NCI-H2227 (cell line): ENCODE results near the gene IKZF3.

Experiments used
- DNase-seq: peaks from one replicate; lab custom pipeline; 2025; ENCODE audit not compliant: unreplicated experiment; lab: John Stamatoyannopoulos, UW

IKZF3 gene

DNA sequence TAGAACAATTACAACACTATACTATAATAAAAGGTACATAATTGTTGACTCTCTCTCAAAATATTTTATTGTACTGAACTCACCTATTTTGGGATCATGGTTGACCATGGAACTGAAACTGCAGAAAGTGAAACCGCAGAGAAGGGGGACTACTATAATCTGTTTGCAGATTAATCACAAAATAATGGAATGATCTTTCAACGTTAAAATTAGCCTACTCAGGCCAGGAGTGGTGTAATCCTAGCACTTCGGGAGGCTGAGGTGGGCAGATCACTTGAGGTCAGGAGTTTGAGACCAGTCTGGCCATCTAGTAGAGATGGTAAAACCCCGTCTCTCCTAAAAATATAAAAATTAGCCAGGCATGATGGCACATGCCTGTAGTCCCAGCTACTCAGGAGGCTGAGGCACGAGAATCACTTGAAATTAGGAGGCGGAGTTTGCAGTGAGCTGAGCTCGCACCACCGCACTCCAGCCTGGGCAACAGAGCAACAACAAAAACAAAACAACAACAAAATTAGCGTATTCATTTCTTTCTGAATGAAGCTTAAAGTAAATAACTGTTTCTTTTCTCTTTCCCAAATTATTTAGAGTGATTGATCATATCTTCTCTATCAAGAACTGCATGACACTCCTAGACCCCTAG, 45.6 kb downstream of the IKZF3 start:
- no peak for DNase-seq

DNA sequence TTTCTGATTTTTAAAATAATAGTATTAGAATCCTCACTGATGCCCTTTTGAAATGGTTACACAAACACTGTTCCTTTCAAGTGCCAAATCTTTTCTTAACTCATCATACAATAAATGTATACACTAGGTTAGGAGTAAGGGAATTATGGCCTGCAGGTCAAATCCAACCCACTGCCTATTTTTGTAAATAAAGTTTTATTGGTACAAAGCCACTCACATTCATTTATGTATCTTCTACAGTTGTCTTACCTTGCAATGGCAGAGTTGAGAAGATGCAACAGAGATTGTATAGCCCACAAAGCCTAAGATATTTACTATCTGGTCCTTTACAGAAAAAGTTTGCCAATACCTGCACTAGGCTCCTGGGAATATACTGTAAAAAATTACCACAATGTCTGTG, 47.8 kb downstream of the IKZF3 start:
- no peak for DNase-seq

DNA sequence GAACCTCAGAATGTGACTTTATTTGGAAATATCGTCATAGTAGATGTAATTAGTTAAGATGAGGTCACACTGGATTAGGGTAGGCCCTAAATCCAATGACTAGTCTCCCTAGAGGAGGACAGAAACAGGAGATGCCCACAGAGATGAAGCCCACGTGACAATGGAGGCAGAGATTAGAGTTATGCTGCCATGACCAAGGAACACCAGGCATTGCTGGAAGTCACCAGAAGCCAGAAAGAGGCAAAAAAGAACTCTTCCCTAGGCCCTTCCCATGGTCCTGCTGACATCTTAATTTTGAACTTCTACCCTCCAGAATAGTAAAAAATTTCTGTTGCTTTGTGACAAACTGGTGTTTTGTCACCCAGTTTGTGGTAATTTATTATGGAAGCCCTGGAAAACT, 49.6 kb downstream of the IKZF3 start:
- no peak for DNase-seq

DNA sequence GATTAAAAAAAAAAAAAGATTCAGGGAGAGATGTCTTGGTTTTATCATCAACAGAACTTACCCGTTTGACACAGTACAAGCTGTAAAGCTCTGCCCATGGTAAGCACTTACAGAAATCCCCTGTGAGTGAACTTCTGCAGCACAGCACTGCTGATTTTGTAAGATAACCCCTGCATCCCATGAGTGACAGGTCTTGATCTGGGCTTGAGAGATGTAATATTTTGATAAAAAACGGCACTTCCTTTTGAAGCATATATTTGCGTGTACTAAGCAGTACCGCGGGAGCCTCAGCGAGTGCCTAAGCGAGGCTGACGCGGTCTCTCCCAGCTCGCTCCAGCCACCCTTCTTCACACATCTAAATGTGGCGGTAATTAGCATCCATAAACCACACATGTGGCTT, 50.5 kb downstream of the IKZF3 start:
- no peak for DNase-seq

DNA sequence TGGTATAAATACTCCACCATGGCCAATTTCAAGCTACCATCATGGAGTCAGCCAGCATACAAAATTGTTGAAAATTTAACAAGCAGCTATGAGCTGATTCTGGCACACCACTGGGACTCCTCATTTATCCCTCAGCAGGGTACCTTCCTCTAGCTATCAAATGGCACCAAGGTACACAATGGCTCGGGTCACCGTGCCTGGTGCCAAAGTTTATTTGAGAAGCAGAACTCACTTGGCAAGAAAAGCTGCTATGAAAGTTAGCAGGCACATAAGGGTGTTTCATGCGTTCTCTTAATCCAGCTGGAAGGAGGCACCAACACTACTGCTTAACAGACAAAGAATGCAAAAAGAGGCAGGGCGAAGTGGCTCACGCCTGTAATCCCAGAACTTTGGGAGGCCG, 51.6 kb downstream of the IKZF3 start:
- DNase-seq, result no peak

DNA sequence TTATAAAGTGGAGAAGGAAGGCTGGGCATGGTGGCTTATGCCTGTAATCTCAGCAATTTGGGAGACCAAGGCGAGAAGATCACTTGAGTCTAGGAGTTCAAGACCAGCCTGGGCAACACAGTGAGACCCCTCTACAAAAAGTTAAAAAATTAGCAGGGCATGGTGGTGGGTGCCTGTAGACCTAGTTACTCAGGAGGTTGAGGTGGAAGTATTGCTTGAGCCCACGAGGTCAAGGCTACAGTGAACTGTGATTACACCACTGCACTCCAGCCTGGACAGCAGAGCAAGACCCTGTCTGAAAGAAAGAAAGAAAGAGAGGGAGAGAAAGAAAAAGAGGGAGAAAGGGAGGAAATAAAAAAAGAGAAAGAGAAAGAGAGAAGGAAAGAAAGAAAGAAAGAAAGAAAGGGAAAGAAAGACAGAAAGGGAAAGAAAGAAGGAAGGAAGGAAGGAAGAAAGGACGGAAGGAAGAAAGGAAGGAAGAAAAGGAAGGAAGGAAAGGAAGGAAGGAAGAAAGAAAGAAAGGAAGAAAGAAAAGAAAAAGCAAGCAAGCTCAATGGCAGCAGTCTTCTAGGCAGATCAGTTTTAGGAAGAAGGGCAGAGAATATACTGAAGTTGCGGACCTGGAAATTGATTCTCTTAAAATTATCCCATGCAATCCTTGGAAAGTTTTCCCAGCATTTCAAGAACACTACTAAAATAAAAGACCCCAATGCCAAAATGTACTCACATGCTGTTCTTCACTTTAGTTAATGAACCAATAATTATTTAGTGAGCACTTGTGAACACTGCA, 53.0 kb downstream of the IKZF3 start:
- DNase-seq, result no peak

DNA sequence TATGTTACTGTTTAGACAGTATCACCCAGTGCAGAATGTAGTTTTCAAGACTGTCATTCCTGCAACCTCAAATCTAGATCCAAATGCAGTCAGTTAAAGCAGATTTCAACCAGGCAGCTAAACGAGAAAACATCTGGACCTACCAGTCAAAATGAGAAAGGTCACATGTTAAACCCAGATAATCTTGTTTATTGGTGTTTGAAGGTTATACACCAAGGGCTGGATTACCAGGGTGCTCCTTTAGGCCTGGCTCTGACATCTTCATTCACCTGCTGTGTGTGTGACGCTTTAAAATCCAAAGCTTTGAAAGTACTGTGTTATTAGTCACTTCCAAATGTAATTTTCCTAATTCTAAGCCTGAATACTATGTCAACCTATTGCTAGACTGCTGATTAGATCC, 54.9 kb downstream of the IKZF3 start:
- no peak for DNase-seq

DNA sequence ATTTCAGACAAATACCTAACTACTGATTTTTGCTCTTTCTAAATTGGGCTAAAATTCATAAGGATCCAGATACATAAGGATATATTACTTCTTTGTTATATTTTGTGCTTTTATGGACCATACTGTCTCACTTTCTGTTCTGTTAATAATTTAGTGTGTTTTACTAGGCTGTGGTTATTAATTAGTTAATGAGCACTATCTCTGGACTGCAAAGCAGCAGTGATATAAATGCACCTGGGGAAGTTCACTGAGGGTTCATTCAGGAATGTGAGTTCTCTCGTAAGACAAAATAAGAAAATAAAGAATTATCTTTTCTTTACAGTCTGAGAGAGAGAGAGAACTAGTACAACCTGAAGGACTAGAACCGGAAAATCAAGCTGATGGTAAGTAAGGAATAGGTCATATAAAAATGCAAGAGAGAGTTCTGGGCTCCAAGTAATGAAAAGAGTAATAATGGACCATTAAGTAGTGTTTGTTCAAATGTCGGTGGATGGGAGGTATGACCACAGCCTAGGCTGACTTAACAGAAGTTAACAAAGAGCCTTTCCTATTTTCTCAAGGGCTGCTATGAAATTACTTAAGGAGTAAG, 55.6 kb downstream of the IKZF3 start:
- no peak for DNase-seq

DNA sequence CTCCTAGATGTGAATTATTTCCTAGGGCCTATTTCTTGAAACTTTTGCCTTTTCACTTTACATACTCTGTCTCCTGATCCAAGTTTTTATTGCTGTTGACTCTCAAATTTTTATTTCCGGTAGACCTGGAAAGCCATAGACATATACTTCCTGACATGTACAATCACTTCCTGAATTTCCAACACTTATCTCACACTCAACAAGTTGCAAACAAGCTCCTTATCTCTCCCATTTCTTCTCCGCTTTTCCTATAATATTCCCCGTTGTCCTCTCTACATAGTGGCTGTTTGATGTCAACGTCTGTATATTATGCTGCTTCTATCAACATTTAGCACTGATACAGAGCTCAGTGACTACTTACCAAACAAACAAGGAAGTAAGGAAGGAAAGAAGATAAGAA, 59.3 kb downstream of the IKZF3 start:
- DNase-seq, result no peak

DNA sequence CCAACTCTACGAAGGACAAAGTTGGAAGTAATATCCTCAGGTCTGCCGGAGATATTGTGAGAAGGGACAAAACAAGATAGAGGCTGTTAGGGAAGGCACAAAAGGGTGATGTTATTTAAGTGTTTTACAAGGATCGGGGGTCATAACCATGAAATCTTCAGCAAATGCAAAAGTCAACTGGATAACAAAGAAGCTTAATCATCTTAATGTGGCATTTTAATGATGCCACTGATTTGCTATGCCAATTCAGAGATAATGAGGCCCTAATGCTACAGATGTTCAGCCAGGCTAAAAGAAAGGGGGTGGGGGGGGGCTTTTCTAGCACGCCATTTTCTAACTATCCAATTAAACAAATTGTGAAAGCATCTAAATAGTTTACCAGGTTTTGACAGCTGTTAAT, 63.1 kb downstream of the IKZF3 start:
- DNase-seq, result no peak

DNA sequence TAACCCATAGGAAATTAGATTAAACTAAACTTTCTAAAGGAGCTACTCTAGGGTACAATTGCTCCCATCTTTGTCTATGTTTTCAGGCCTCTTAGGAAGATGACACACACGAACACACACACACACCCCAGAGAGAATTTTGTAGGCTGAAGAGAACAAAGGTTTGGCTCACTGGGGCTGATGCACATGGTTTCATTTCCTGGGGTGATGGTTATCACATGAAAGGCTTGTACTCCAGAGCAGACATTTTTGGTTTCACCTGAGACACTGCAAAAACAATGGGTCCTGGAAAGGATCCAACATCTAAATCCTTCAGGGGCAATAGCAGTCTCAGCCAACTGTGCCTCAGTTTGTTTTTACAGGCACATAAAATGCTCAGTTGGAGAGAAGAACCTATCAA, 63.6 kb downstream of the IKZF3 start:
- no peak for DNase-seq

DNA sequence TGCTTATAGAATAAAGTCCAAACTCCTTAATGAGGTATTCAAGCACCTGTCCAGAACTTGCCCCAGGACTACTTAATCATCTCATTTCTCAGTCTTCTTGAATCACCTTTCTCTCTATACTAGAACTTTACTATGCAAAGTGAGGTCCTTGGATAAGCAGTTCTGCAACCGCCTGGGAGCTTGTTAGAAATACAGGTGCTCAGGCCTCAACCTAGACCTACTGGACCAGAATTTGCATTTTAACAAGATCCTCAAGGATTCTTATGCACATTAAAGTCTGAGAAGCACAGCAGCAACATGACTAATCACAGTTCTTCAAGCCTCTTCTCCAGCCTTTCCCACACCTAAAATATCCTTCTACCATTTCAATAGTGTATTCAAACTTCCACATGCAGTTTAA, 64.7 kb downstream of the IKZF3 start:
- DNase-seq, result no peak

DNA sequence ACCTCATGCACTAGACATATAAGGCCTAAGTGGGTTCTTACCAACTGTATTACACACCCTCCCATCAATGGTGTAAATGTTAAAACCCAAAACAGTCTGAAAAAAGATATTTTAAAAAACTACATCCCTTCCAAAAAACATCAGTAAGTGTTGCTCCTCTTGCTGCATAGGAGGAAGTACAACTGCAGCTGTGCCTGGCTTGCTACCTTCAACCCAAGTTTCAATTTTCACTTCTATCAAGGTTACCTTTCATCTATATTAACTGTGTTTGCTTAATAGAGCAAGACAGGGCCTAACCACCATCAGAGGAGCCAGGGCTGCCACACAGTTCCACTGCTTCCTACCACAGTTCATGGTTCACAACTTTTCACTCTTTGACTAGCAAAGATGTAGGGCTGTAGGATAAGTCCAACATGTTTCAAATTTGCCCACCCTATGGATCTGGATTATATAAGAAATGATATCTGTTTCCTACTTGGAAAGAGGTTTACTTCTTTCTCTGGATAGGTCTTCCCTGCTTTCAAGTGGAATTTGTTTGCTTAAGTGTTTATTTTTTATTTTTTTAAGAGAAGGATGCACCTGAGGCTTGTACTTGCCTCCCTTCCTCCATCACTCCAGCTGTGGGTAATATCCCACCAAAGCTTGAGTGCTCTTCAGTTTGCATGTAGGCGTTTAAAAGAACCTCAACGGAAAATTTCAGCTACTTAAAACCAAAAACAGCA, 69.7 kb downstream of the IKZF3 start:
- DNase-seq, result no peak

DNA sequence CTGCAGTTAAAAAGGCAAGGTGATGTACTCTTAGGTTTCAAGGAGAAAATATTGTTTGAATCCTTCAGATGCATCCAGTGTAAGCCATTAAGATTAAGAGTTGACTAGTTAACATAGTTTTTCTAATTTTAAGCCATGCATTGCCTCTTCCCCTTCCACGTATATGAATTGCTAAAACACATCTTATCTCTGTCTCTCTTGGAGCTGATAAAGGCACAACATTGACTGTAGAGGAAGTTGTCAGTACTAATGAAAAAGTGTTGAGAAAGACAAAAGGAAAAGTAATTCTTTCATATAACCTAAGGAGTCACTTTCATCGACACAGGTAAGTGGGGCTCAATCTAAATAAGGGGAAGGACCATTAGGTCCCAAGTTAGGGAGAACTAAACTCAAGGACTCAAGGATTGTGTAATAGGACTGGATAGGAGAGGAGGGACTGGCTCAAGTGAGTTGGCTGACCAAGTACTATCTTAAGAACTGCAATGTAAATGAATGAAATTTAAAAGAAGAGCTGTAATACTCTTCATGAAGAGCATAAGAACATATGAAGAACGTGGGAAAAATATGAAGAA, 70.7 kb downstream of the IKZF3 start:
- no peak for DNase-seq

DNA sequence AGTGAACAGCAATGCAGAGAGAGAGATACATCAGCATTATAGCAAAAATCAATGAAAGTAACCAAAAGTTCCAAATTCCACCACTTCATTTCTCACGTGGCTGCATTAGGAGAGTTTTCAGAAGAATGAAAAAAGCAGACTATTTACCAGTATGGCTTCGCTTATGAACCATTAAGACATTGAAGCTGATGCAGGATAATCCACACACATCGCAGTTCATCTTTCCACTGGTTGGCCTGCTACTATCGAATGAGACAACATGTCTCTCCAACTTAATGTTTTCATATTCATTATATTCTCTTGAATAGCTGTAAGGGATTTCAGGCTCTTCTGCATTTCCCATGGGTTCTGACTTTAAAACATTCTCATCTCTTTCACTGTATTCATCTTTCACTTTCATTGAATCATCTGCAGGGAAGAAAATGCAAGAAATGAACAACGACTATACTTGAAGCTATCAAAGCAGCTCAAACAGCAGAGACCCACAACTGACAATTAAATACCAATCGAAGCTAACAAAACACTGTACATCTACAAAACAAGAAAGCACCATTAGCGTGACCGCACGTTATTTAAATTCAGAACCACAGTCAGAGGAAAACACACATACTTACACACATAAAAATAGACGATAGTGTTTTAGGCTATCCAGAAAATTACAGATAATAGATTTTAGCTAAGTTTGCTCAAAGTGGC, 71.4 kb downstream of the IKZF3 start:
- no peak for DNase-seq

DNA sequence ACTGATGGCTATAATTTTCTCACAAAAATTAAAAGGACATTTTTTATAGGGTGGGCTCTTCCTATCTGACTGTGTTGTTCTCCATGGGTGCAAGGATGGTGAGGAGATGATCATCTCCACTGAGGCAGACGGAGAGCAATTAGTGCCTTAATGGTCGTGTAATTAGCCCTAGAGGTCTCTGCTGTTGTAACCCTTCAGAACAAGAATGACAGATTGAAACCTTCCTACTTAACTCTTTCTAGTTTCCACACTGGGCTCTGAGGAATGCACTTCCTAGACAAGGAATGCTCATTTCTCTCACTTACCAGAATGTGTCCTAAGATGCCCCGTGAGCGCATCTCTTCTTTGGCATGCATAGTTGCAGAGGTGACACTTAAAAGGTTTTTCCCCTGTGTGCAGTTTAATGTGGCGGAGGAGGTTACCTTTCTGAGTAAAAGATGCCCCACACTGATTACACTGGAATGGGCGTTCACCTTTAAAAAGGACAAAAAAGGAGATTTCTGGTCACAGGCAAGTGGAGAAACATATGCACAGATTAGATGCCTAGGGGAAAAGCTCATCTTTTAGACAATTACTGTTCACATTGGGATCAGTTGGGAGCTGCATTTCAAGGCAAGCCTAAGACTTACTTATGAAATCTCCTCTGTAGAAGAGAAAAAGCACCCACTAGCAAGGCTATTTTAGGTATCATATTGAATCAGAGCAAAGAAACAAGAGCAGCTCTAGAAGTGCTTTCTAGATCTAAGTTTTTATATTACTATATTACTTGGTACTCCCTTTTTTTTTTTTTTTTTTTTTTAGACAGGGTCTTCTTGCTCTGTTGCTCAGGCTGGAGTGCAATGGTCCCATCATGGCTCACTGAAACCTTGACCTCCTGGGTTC, 72.8 kb downstream of the IKZF3 start:
- DNase-seq, result no peak

DNA sequence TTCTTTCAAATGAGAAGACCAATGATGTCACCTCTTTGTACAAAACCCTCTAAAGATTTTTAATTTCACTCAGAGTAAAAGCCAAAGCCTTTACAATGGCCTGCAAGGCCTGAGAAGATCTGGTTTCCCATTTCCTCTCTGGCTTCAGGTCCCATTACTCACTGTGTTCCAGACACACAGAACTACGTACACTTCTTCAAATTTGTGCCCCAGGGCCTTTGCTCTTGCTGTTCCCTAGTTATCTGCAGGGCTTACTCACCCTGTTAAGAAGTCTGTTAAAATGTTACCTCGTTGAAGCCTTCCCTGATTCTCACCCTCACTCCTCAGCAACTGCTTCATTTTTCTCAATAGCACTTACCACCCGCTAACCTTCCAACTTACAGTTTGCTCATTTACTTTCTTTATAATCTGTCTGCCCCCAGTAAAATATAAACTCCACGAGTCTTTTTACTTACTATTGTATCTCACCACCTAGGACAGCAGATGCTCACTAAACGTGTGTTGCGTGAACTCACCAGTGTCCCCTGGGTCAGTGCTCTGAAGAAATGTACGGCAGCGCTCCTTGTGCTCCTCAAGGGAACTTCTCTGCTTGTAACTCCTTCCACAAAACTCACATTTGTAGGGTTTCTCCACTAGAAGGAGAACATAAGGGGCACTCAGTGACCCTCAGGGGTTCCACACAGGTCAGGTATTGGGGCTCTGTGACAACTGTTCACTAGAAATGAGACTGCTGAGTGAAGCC, 76.2 kb downstream of the IKZF3 start:
- no peak for DNase-seq

DNA sequence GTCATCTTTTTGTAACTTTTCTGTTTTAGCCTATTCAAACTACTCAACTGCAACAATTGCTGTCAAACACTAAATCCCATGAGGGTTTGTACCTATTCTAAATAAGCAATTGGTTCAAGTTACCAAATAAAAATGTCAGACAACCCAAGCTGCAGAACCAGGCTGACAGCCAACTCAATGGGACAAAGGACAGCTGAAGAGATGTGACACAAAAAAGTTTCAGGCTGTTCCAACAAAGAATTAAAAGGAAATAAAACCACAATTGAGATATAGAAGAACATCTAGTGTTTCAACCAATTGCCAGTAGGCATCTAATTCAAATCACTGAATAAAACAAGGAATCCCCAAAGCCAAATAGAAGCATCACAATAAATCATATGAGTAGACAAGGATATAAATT, 77.1 kb downstream of the IKZF3 start:
- DNase-seq, result no peak

DNA sequence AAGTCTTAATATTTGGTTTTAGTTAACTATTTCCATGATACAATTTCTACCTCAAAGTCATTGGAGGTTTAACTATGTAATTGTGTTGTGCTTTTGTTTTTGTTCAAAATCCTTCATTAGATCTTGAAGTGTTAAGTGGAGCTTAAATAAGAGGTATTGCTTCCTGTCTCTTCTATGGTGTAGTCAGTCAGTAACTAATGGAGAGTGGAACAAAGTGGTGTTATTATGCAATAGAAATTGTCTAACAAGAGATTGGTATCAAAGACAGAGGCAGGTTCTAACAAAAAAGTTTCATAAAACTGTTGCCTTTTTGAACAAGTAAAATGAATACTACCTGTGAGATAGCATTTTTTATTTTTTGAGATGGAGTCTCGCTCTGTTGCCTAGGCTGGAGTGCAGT, 81.1 kb downstream of the IKZF3 start:
- DNase-seq, result no peak
